ENCODE measurements around the gene XPO5. TPM values are rescaled to one million over a fixed set of nuclear protein-coding genes. Genes with fewer than 3 reads are reported as not detected.
A peak's percentile ranks its signal among the peaks of the same experiment; 100 is the strongest.

Gene XPO5
- total and polyA plus RNA-seq, 9 of the 15 experiments (the other 6 are each of a cell fraction or from before 2014, with no cell fraction given): 36.0 to 170 (median 99.1) TPM

GRCh38 chr6:43520097-43520496 lies 55.7 kb downstream of the XPO5 start:
- Histone ChIP-seq H3K4me2 (ENCODE audit: insufficient read depth, low read length) (no peak overlapping the region), H3K4me3 (no peak overlapping the region), H3K79me2 (ENCODE audit: control insufficient read depth, insufficient read depth, low read length) (peaks cover 50% of the 10 kb centered on the region), H3K9me3 (replicated peaks; ENCODE audit: control insufficient read depth, insufficient read depth, low read depth, low read length) (no peaks in the 10 kb centered on the region), H3K4me1 (replicated peaks in 1 of 2; ENCODE audit: control insufficient read depth in 2 of 2, insufficient read depth in 2 of 2, low read length in 2 of 2) (peaks cover 15 to 20% of the 10 kb centered on the region in 2 experiments; a peak in 3 of 5 replicates), H3K27ac (ENCODE audit: extremely low read depth, low read depth, low read length) (no peak overlapping the region), H3K36me3 (ENCODE audit: control insufficient read depth, insufficient read depth, low read length) (peaks cover 84% of the 10 kb centered on the region), H3K27me3 (ENCODE audit: control insufficient read depth in 2 of 2, insufficient read depth in 2 of 2, low read length in 2 of 2) (no peaks in the 10 kb centered on the region), H4K20me1 (replicated peaks; ENCODE audit: control insufficient read depth, insufficient read depth, low read length) (peaks cover 11% of the 10 kb centered on the region; the same call in 1 of the 2 replicates), H2AFZ (ENCODE audit: low read depth, low read length) (no peak overlapping the region), H3K9ac (ENCODE audit: insufficient read depth in 1 of 2, low read depth in 2 of 2, low read length in 2 of 2) (no peak overlapping the region), H3K9me1 (ENCODE audit: control insufficient read depth, insufficient read depth, low read length) (peaks cover 3% of the 10 kb centered on the region)
- ATAC-seq: no peak
- DNase-seq (ENCODE audit: extremely low read depth in 1 of 4, low spot score in 3 of 4): no peak
- no peak for FAIRE-seq
- no TSS peak for BruUV-seq (replicated peaks)
- 90% methylated on average over 8 of the region's 8 CpGs for WGBS (ENCODE audit: insufficient coverage, low coverage, missing lambda C conversion rate)
- in situ Hi-C loops (cut with MboI) (no loop called here), intact Hi-C loops (cut with micrococcal nuclease) (no loop called here)
- ChIA-PET CTCF (ENCODE audit: low intra/inter-chr PET ratio) (no interaction called here), POLR2A (interaction anchor here (0.6 to 7.1 kb wide), 9 partner anchors 10 to 283 kb away, joined by 3 to 89 read pairs (median 4); partner anchors contain the start of gene LRRC73)
- TF ChIP-seq, protein P1, sequence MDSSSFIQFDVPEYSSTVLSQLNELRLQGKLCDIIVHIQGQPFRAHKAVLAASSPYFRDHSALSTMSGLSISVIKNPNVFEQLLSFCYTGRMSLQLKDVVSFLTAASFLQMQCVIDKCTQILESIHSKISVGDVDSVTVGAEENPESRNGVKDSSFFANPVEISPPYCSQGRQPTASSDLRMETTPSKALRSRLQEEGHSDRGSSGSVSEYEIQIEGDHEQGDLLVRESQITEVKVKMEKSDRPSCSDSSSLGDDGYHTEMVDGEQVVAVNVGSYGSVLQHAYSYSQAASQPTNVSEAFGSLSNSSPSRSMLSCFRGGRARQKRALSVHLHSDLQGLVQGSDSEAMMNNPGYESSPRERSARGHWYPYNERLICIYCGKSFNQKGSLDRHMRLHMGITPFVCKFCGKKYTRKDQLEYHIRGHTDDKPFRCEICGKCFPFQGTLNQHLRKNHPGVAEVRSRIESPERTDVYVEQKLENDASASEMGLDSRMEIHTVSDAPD (CRISPR knock-in tag; IDR thresholded peaks at IDR 0.05): no peak
- no peak for TF ChIP-seq HDAC3 (IDR thresholded peaks at IDR 0.05; ENCODE audit: borderline replicate concordance, partially characterized antibody)
- TF ChIP-seq BDP1 (IDR thresholded peaks at IDR 0.05; ENCODE audit: insufficient read depth, insufficient read length): no peak
- TF ChIP-seq ZNF282 (CRISPR knock-in tag; IDR thresholded peaks at IDR 0.05): no peak
- peak in 1 of 2 experiments; percentile 33; a peak in 1 of 4 replicates for TF ChIP-seq ZMIZ1 (IDR thresholded peaks at IDR 0.05; ENCODE audit: low read depth in 2 of 2, low read length in 2 of 2)
- no peak for TF ChIP-seq ELF1 (tag; IDR thresholded peaks at IDR 0.05)
- no peak for TF ChIP-seq ID3 (CRISPR knock-in tag; IDR thresholded peaks at IDR 0.05)
- TF ChIP-seq ID3 (tag; IDR thresholded peaks at IDR 0.05): no peak
- no peak for TF ChIP-seq ZNF436 (CRISPR knock-in tag; IDR thresholded peaks at IDR 0.05)
- TF ChIP-seq, protein P2, sequence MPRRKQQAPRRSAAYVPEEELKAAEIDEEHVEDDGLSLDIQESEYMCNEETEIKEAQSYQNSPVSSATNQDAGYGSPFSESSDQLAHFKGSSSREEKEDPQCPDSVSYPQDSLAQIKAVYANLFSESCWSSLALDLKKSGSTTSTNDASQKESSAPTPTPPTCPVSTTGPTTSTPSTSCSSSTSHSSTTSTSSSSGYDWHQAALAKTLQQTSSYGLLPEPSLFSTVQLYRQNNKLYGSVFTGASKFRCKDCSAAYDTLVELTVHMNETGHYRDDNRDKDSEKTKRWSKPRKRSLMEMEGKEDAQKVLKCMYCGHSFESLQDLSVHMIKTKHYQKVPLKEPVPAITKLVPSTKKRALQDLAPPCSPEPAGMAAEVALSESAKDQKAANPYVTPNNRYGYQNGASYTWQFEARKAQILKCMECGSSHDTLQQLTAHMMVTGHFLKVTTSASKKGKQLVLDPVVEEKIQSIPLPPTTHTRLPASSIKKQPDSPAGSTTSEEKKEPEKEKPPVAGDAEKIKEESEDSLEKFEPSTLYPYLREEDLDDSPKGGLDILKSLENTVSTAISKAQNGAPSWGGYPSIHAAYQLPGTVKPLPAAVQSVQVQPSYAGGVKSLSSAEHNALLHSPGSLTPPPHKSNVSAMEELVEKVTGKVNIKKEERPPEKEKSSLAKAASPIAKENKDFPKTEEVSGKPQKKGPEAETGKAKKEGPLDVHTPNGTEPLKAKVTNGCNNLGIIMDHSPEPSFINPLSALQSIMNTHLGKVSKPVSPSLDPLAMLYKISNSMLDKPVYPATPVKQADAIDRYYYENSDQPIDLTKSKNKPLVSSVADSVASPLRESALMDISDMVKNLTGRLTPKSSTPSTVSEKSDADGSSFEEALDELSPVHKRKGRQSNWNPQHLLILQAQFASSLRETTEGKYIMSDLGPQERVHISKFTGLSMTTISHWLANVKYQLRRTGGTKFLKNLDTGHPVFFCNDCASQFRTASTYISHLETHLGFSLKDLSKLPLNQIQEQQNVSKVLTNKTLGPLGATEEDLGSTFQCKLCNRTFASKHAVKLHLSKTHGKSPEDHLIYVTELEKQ (CRISPR knock-in tag; IDR thresholded peaks at IDR 0.05): no peak
- TF ChIP-seq C11orf30 (IDR thresholded peaks at IDR 0.05; ENCODE audit: low read depth): no peak
- peak; percentile 59; the same call in 1 of the 2 replicates for TF ChIP-seq SUPT5H (IDR thresholded peaks at IDR 0.05)
- TF ChIP-seq PTTG1 (tag; IDR thresholded peaks at IDR 0.05; ENCODE audit: low read depth): no peak
- TF ChIP-seq RBFOX2 (IDR thresholded peaks at IDR 0.05; ENCODE audit: low read depth, low read length): peak; percentile 41; the same call in 1 of the 2 replicates
